Mucosa of descending colon (tissue), 3 donors: Measurements from ENCODE around the gene SNX24. TPM values are rescaled to one million over a fixed set of nuclear protein-coding genes. Genes with fewer than 3 reads are reported as not detected.

Source experiments
- ATAC-seq: fragments of 200-7000 bp; cut with Tn5 transposase; one replicate; pipeline ENCODE4 v1.9.1; 2020; ENCODE audit warnings: mild to moderate bottlenecking, moderate library complexity
- DNase-seq, 3 donors: peaks; one replicate each; pipeline ENCODE4 v3.0.0-alpha.2; 2020
- H3K36me3 ChIP-seq: fragments of 200-600 bp; one replicate; pipeline ENCODE4 v1.8.0; 2021; ENCODE audit warnings: low read depth, mild to moderate bottlenecking
- H3K4me1 ChIP-seq: fragments of 200-600 bp; one replicate; pipeline ENCODE4 v1.8.0; 2021; ENCODE audit warnings: low read depth, mild to moderate bottlenecking
- H3K4me3 ChIP-seq: fragments of 200-600 bp; one replicate; pipeline ENCODE4 v1.8.0; 2021; ENCODE audit warnings: mild to moderate bottlenecking
- H3K9me3 ChIP-seq: fragments of 200-600 bp; one replicate; pipeline ENCODE4 v1.8.0; 2021; ENCODE audit warnings: mild to moderate bottlenecking
- intact Hi-C, 2 donors: fragments of 100-400 bp; cut with DNase I in 1 of 2; cut with micrococcal nuclease in 1 of 2; formaldehyde crosslinking; loops; one replicate each; pipeline versions ENCODE4 v1.11.0 to v1.11.1; 2022; cut with DNase I, micrococcal nuclease
- total RNA-seq, 3 donors: library from RNA; stranded (reverse); fragmentation: NEBNext Ultra II Directional in 2 of 3; extraction: Animal tissue kit (Norgen Biotek cat#: 25700) in 2 of 3; gene quantifications; one replicate each; pipeline versions ENCODE4 v1.2.1 to v1.2.4, GENCODE V29; 2021 to 2023
- TF ChIP-seq, protein P1 (sequence below): fragments of 200-600 bp; IDR thresholded peaks from one replicate; pipeline ENCODE4 v1.8.0; 2022; ENCODE audit warnings: antibody characterized with exemption, mild to moderate bottlenecking
- donor health status: DM: no; HTN: no; CAD: no; lungs with moderate emphysema.
- donor health status: DM: no; HTN: no; CAD: no.
- donor health status: DM: no; HTN: yes; CAD: no.

The SNX24 gene
- total RNA-seq, 3 donors from 2014 or later: 15.4 to 17.5 (median 15.7) TPM

DNA sequence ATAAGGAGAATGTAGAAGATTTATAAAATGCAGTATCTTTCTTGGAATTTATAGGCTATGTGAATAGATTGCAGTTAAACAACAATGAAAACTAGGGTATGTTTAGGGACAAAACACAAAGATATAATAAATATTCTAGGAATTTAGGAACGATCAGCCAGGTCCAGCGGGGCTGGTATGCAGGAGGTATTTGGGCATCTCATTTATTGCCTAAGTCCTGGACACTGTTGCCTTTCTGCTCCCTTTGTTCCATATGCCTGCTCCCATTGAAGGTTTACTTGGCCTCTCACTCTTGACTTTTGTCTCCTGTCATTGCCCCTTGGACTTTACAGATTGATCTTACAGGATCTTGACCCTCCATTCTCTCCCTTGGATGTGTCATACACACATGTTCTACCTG, 55.9 kb downstream of the SNX24 start:
- intact Hi-C loops: no loop called here
- Histone ChIP-seq H3K4me1 (no peaks in the 10 kb centered on the region), H3K36me3 (no peaks in the 10 kb centered on the region), H3K9me3 (no peaks in the 10 kb centered on the region), H3K4me3 (no peak overlapping the region)
- TF ChIP-seq, protein P1, sequence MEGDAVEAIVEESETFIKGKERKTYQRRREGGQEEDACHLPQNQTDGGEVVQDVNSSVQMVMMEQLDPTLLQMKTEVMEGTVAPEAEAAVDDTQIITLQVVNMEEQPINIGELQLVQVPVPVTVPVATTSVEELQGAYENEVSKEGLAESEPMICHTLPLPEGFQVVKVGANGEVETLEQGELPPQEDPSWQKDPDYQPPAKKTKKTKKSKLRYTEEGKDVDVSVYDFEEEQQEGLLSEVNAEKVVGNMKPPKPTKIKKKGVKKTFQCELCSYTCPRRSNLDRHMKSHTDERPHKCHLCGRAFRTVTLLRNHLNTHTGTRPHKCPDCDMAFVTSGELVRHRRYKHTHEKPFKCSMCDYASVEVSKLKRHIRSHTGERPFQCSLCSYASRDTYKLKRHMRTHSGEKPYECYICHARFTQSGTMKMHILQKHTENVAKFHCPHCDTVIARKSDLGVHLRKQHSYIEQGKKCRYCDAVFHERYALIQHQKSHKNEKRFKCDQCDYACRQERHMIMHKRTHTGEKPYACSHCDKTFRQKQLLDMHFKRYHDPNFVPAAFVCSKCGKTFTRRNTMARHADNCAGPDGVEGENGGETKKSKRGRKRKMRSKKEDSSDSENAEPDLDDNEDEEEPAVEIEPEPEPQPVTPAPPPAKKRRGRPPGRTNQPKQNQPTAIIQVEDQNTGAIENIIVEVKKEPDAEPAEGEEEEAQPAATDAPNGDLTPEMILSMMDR: no peak
- ATAC-seq: no peak
- no peak for DNase-seq

DNA sequence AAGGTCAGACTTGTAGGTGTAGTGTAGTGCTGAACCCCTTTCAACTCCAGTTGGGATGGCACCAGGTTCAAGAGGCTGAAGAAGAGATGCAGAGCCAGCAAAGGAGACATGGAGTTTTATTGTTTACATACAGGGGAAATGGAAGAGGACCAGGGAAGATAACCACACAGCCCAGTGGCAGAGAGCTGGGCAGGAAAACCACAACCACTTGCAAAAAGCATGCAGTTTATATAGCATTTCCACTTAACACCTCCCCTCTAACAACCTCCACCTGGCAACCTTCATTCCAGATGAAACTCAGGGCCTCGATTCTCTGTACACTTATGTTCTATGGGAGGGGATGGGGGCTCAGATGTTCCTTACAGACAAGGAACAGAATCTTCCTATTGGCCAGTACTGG, 56.9 kb downstream of the SNX24 start:
- DNase-seq (no peak), ATAC-seq (no peak)
- Histone ChIP-seq H3K9me3 (no peaks in the 10 kb centered on the region), H3K4me3 (no peak overlapping the region), H3K36me3 (no peaks in the 10 kb centered on the region), H3K4me1 (no peaks in the 10 kb centered on the region)
- TF ChIP-seq, protein P1: no peak
- intact Hi-C loops: no loop called here

DNA sequence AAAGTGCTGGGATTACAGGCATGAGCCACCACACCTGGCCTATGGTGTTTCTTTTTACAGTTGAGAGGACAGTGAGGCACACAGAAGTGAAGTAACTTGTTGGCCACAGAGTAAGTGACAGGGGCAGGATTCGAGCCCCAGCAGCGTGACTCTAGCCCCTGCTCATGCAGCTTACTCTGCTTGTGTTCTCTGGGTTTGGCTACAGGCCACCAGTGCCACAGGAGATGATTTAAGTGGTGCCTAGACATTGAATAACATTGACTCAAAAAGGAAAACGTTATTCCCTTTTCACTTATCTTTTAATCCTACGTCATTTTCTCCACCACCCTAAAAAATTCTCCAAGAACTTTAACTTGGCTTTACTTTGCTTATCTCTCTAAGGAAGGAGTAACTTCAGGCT, 61.4 kb downstream of the SNX24 start:
- no peak overlapping the region for H3K4me3 ChIP-seq
- DNase-seq (no peak), ATAC-seq (no peak)
- H3K9me3 ChIP-seq: no peaks in the 10 kb centered on the region
- TF ChIP-seq, protein P1: no peak
- intact Hi-C loops: no loop called here
- H3K4me1 ChIP-seq: no peaks in the 10 kb centered on the region
- H3K36me3 ChIP-seq: no peaks in the 10 kb centered on the region

DNA sequence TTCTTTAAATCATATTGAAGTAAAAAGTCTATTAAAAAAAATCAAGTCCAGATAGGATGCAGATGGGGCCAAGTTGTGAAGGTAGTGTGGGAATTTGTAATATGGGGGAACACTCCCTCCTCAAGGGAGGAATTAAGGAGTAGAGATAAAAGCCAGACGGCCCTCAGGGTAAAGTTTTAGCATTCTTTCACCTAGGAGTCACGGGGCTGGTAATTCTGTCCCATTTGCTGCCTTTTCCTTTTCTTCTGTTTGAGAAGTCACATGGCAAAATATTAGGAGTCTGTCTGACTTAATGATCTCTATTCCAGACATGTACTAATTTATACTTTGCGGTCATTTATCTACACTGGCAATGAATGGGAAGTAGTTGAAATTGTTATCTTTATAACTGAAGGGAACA, 61.9 kb downstream of the SNX24 start:
- Histone ChIP-seq H3K4me1 (no peaks in the 10 kb centered on the region), H3K36me3 (no peaks in the 10 kb centered on the region), H3K4me3 (no peak overlapping the region), H3K9me3 (no peaks in the 10 kb centered on the region)
- intact Hi-C loops: no loop called here
- DNase-seq: no peak
- no peak for ATAC-seq
- TF ChIP-seq, protein P1: no peak

DNA sequence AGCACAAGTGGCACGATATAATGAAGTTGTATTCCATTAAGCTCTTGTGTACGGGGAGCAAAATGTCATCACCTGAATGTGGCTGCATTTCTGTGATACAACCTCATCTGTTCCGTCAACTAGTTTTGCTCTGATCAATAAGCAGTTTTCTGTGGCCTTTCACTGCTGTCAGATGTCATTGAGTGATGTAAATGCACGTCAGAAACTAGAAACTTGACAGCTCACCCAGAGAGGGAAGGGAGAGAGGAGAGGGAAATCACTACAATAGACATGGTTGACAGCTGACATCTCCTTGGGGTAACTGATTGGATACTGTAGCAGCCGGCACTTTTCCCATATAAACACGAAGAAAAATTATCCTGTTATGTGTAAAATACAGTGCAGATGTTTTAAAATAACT, 62.7 kb downstream of the SNX24 start:
- Histone ChIP-seq H3K4me1 (no peaks in the 10 kb centered on the region), H3K4me3 (no peak overlapping the region), H3K9me3 (no peaks in the 10 kb centered on the region), H3K36me3 (no peaks in the 10 kb centered on the region)
- ATAC-seq: no peak
- TF ChIP-seq, protein P1: no peak
- intact Hi-C loops: no loop called here
- DNase-seq: no peak

DNA sequence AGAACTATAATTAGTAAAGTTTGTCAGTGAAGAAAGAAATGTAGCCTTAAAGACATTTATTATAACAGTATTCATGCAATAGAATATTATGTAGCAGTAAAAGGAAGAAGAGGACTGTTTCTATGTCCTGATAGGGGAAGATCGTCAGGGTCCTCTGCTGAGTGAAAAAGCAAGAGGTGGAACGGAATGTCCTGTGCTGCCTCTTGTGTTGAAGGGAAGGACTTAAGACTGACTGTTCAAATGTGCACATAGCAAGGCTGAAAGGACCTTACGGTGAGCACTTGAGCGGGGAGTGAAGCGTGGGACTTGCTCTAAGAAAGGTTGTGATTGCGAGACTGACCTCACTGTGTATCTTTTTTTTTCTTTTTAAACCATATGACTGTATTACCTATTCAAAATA, 63.2 kb downstream of the SNX24 start:
- TF ChIP-seq, protein P1: no peak
- no peak overlapping the region for H3K4me3 ChIP-seq
- no peaks in the 10 kb centered on the region for H3K4me1 ChIP-seq
- no peak for DNase-seq
- no peaks in the 10 kb centered on the region for H3K36me3 ChIP-seq
- no peaks in the 10 kb centered on the region for H3K9me3 ChIP-seq
- intact Hi-C loops: no loop called here
- ATAC-seq: no peak
